ENCODE data around the gene PTPN12.

- TF ChIP-seq, protein P1, sequence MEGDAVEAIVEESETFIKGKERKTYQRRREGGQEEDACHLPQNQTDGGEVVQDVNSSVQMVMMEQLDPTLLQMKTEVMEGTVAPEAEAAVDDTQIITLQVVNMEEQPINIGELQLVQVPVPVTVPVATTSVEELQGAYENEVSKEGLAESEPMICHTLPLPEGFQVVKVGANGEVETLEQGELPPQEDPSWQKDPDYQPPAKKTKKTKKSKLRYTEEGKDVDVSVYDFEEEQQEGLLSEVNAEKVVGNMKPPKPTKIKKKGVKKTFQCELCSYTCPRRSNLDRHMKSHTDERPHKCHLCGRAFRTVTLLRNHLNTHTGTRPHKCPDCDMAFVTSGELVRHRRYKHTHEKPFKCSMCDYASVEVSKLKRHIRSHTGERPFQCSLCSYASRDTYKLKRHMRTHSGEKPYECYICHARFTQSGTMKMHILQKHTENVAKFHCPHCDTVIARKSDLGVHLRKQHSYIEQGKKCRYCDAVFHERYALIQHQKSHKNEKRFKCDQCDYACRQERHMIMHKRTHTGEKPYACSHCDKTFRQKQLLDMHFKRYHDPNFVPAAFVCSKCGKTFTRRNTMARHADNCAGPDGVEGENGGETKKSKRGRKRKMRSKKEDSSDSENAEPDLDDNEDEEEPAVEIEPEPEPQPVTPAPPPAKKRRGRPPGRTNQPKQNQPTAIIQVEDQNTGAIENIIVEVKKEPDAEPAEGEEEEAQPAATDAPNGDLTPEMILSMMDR (IDR thresholded peaks at IDR 0.05; ENCODE audit: poor library complexity, severe bottlenecking): no peak
- no peak for TF ChIP-seq EP300 (conservative IDR thresholded peaks at IDR 0.05; ENCODE audit: poor library complexity, severe bottlenecking)
- no peak for TF ChIP-seq EZH2 (IDR thresholded peaks at IDR 0.05; ENCODE audit: borderline replicate concordance, insufficient read depth, low read length, poor library complexity, severe bottlenecking)
- TF ChIP-seq SMC3 (conservative IDR thresholded peaks at IDR 0.05; ENCODE audit: poor library complexity): no peak
- TF ChIP-seq POLR2AphosphoS5 (IDR thresholded peaks at IDR 0.05): no peak
These were observed 8.7 kb upstream of the PTPN12 start for GRCh38 chr7:77528368-77528767.

Data from neural cell (in vitro differentiated cells).